Esophagus muscularis mucosa (tissue), 4 donors: Measurements from ENCODE around the gene ZMYND11.

Experiments used
- EP300 ChIP-seq: sonication (generic); formaldehyde crosslinking; IDR thresholded peaks from one replicate; pipeline ENCODE4 v1.6.1; 2017; ENCODE audit warnings: antibody characterized with exemption
- POLR2A ChIP-seq: fragments of 450-650 bp; IDR thresholded peaks from one replicate; pipeline ENCODE4 v1.6.1; 2017; ENCODE audit warnings: antibody characterized with exemption, moderate library complexity, mild to moderate bottlenecking, low read depth
- POLR2AphosphoS5 ChIP-seq, 2 donors: sonication (generic); formaldehyde crosslinking; IDR thresholded peaks; one replicate each; pipeline ENCODE4 v1.6.1; 2017; ENCODE audit warnings: antibody characterized with exemption in 2 of 2
- TF ChIP-seq, protein P1 (sequence below), 3 experiments: fragments of 200-600 bp in 2 of 3; fragments of 450-650 bp in 1 of 3; sonication (generic) in 2 of 3; IDR thresholded peaks; one replicate each; pipeline ENCODE4 v1.5.1; 2017 to 2019; ENCODE audit warnings: antibody characterized with exemption in 3 of 3, mild to moderate bottlenecking in 2 of 3, moderate library complexity in 1 of 3

DNA sequence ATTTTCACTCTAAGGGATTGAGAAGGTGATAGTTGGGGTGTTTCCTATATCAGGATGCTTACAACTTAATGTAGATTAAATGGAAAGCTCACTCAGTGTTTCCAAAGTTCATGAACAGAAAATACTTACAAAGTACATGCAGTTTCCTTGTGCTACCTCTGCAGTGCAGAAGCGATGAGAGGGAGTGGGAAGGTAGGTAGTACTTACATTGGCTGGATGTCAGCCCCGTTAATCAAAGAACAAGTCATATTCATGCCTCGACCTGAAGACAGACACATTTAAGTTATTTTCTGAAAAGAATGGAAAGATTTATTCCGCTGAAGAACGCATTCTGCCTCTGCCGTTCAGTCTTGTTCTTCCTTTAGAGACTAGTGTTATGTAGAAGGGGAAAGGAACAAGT lies 93.1 kb downstream of the ZMYND11 start:
- TF ChIP-seq EP300 (no peak), POLR2AphosphoS5 (IDR thresholded peaks at IDR 0.05) (no peak), POLR2A (no peak)
- TF ChIP-seq, protein P1, sequence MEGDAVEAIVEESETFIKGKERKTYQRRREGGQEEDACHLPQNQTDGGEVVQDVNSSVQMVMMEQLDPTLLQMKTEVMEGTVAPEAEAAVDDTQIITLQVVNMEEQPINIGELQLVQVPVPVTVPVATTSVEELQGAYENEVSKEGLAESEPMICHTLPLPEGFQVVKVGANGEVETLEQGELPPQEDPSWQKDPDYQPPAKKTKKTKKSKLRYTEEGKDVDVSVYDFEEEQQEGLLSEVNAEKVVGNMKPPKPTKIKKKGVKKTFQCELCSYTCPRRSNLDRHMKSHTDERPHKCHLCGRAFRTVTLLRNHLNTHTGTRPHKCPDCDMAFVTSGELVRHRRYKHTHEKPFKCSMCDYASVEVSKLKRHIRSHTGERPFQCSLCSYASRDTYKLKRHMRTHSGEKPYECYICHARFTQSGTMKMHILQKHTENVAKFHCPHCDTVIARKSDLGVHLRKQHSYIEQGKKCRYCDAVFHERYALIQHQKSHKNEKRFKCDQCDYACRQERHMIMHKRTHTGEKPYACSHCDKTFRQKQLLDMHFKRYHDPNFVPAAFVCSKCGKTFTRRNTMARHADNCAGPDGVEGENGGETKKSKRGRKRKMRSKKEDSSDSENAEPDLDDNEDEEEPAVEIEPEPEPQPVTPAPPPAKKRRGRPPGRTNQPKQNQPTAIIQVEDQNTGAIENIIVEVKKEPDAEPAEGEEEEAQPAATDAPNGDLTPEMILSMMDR (IDR thresholded peaks at IDR 0.05): no peak
